Uterus (tissue), 2 donors: Measurements from ENCODE around the gene CR1.

Experiments
- CTCF ChIP-seq, 4 experiments: fragments of 200-600 bp in 2 of 4; fragments of 450-650 bp in 2 of 4; sonication (generic) in 2 of 4; IDR thresholded peaks; one replicate each; pipeline ENCODE4 v1.5.1; 2016 to 2019; ENCODE audit warnings: antibody characterized with exemption in 4 of 4, mild to moderate bottlenecking in 2 of 4, moderate library complexity in 1 of 4
- POLR2A ChIP-seq, 2 donors: fragments of 450-650 bp; IDR thresholded peaks; one replicate each; pipeline ENCODE4 v1.6.1; 2016; ENCODE audit warnings: antibody characterized with exemption in 2 of 2, mild to moderate bottlenecking in 1 of 2, moderate library complexity in 1 of 2

- TF ChIP-seq CTCF (IDR thresholded peaks at IDR 0.05) (no peak), POLR2A (IDR thresholded peaks at IDR 0.05) (no peak)
These were observed 1.8 kb upstream of the CR1 start for GRCh38 chr1:207494171-207494570.
